MM.1S (cell line): ENCODE data around the gene POU2F2.

Source experiments
- DNase-seq: peaks from one replicate; pipeline ENCODE4 v3.0.0-alpha.2; 2015
- H2AFZ ChIP-seq: fragments of 300-600 bp; sonication (generic); 2 replicates; pipeline ENCODE4 v1.6.0; 2016; ENCODE audit warnings: antibody characterized with exemption, low read length
- H3F3A ChIP-seq: fragments of 300-600 bp; sonication (generic); 2 replicates; pipeline ENCODE4 v1.6.1; 2016; ENCODE audit warnings: mild to moderate bottlenecking, antibody characterized with exemption, low read length, moderate library complexity, mixed read lengths; ENCODE audit not compliant: insufficient read depth
- H3K27ac ChIP-seq: fragments of 300-600 bp; sonication (generic); 2 replicates; pipeline ENCODE4 v1.5.1; 2016; ENCODE audit warnings: mild to moderate bottlenecking, low read length
- H3K27me3 ChIP-seq: fragments of 300-600 bp; sonication (generic); replicated peaks from 2 replicates; pipeline ENCODE4 v1.6.0; 2016; ENCODE audit warnings: low read length; ENCODE audit not compliant: insufficient read depth
- H3K36me3 ChIP-seq: fragments of 300-600 bp; sonication (generic); replicated peaks from 2 replicates; pipeline ENCODE4 v1.6.1; 2016; ENCODE audit warnings: mild to moderate bottlenecking, low read length, mixed read lengths; ENCODE audit not compliant: insufficient read depth
- H3K4me1 ChIP-seq: fragments of 300-600 bp; sonication (generic); 2 replicates; pipeline ENCODE4 v1.6.1; 2016; ENCODE audit warnings: low read length, mixed read lengths
- H3K4me2 ChIP-seq: fragments of 300-600 bp; sonication (generic); 2 replicates; pipeline ENCODE4 v1.6.0; 2016; ENCODE audit warnings: low read depth, low read length
- H3K4me3 ChIP-seq: fragments of 300-600 bp; sonication (generic); 2 replicates; pipeline ENCODE4 v1.5.1; 2016; ENCODE audit warnings: low read length, mixed read lengths
- H3K79me2 ChIP-seq: fragments of 300-600 bp; sonication (generic); 2 replicates; pipeline ENCODE4 v1.6.1; 2016; ENCODE audit warnings: mixed run types, low read length, mixed read lengths
- H3K9ac ChIP-seq: fragments of 300-600 bp; sonication (generic); 2 replicates; pipeline ENCODE4 v1.6.1; 2016; ENCODE audit warnings: low read length, mixed read lengths
- H3K9me2 ChIP-seq: fragments of 300-600 bp; sonication (generic); replicated peaks from 2 replicates; pipeline ENCODE4 v1.6.1; 2016; ENCODE audit warnings: mild to moderate bottlenecking, low read length, mixed read lengths; ENCODE audit not compliant: insufficient read depth
- H3K9me3 ChIP-seq: fragments of 300-600 bp; sonication (generic); replicated peaks from 2 replicates; pipeline ENCODE4 v1.6.1; 2016; ENCODE audit warnings: mild to moderate bottlenecking, low read length, mixed read lengths; ENCODE audit not compliant: insufficient read depth
- H4K20me1 ChIP-seq: fragments of 300-600 bp; sonication (generic); 2 replicates; pipeline ENCODE4 v1.6.1; 2016; ENCODE audit warnings: mild to moderate bottlenecking, low read length, moderate library complexity, mixed read lengths; ENCODE audit not compliant: insufficient read depth
- EZH2 ChIP-seq: fragments of 300-600 bp; sonication (generic); optimal IDR thresholded peaks from 2 replicates; pipeline ENCODE3; 2017; ENCODE audit warnings: low read depth, mild to moderate bottlenecking, antibody characterized with exemption, low read length, mixed read lengths
- EZH2phosphoT487 ChIP-seq: fragments of 300-600 bp; sonication (generic); IDR thresholded peaks from 2 replicates; pipeline ENCODE4 v1.6.1; 2018; ENCODE audit warnings: antibody characterized with exemption, low read length
- TF ChIP-seq, protein P1 (sequence below): fragments of 300-600 bp; sonication (generic); IDR thresholded peaks from 2 replicates; pipeline ENCODE4 v1.5.1; 2016; ENCODE audit warnings: antibody characterized with exemption, low read length, mixed read lengths

The POU2F2 gene

DNA sequence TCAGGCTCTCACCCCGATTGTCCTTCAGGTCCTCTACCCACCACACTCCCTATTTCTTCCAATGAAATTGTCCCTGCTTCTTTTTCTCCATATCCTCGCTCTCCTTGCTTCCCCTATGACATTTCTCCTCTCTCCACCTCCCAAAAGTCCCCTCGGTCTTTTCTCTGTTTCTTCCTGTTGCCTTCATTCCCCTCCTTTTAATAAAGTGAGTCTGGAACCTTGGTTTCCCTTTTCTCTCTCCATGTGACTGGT, 57.0 kb downstream of the POU2F2 start:
- Histone ChIP-seq H2AFZ (peak overlapping the region; percentile 47), H3F3A (peaks cover 3% of the 10 kb centered on the region; the same call in 1 of the 2 replicates), H3K27me3 (peaks cover 6% of the 10 kb centered on the region; the same call in 1 of the 2 replicates), H3K4me1 (0 out of 2 replicates have a peak, but pooled peaks cover 3% of the 10 kb centered on the region), H3K79me2 (peaks cover 41% of the 10 kb centered on the region), H4K20me1 (peaks cover 4% of the 10 kb centered on the region; the same call in 1 of the 2 replicates), H3K4me3 (peak overlapping the region; percentile 64), H3K4me2 (peak overlapping the region; percentile 82), H3K9me2 (no peaks in the 10 kb centered on the region), H3K9me3 (no peaks in the 10 kb centered on the region), H3K36me3 (peaks cover 14% of the 10 kb centered on the region), H3K27ac (peak overlapping the region; percentile 61), H3K9ac (peak overlapping the region; percentile 83)
- TF ChIP-seq, protein P1, sequence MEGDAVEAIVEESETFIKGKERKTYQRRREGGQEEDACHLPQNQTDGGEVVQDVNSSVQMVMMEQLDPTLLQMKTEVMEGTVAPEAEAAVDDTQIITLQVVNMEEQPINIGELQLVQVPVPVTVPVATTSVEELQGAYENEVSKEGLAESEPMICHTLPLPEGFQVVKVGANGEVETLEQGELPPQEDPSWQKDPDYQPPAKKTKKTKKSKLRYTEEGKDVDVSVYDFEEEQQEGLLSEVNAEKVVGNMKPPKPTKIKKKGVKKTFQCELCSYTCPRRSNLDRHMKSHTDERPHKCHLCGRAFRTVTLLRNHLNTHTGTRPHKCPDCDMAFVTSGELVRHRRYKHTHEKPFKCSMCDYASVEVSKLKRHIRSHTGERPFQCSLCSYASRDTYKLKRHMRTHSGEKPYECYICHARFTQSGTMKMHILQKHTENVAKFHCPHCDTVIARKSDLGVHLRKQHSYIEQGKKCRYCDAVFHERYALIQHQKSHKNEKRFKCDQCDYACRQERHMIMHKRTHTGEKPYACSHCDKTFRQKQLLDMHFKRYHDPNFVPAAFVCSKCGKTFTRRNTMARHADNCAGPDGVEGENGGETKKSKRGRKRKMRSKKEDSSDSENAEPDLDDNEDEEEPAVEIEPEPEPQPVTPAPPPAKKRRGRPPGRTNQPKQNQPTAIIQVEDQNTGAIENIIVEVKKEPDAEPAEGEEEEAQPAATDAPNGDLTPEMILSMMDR: no peak
- TF ChIP-seq EZH2phosphoT487: no peak
- TF ChIP-seq EZH2: no peak
- DNase-seq: no peak

DNA sequence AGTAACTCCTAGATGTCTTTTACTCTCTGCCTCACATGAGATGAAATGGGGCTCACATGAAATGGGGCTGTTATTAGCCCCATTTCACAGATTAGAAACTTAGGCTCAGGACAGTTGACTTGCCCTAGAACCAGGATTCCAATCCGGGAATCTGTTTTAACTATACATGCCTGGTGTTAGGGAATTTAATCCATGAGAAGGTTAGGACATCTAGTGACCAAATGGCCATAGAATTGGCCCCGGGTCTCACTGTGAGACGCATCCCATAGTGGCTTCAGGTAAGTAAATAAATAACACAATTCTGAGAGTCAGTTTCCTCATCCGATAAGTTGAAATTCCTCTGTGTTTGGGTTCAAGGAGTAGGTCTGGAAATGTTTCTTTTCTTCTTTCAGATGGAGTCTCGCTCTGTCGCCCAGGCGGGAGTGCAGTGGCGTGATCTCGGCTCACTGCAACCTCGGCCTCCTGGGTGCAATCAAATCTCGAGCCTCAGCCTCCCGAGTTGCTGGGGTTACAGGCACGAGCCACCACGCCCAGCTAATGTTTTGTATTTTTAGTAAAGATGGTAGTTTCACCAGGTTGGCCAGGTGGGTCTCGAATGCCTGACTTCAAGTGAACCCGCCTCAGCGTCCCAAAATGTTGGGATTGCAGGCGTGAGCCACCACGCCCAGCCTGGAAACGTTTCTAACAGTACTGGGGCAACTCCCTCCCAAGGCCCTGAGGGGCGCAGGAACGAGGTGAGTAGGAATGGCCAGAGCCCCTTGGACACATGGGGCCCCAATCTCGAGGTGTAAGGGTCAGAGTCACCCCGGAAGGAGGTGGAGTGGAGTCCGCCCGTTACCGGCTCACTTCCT, 57.5 kb downstream of the POU2F2 start:
- H3K27me3 ChIP-seq: peaks cover 11% of the 10 kb centered on the region
- H3F3A ChIP-seq: peaks cover 3% of the 10 kb centered on the region; the same call in 1 of the 2 replicates
- H3K9ac ChIP-seq: peak overlapping the region; percentile 83
- peak overlapping the region; percentile 64 for H3K4me3 ChIP-seq
- 0 out of 2 replicates have a peak, but pooled peaks cover 3% of the 10 kb centered on the region for H3K4me1 ChIP-seq
- H3K4me2 ChIP-seq: peak overlapping the region; percentile 82
- H3K9me3 ChIP-seq: no peaks in the 10 kb centered on the region
- H3K27ac ChIP-seq: peak overlapping the region; percentile 61; the same call in 1 of the 2 replicates
- H2AFZ ChIP-seq: peak overlapping the region; percentile 47
- peaks cover 4% of the 10 kb centered on the region; the same call in 1 of the 2 replicates for H4K20me1 ChIP-seq
- DNase-seq: no peak
- no peak for TF ChIP-seq EZH2phosphoT487
- no peak for TF ChIP-seq EZH2
- TF ChIP-seq, protein P1: no peak
- peaks cover 9% of the 10 kb centered on the region for H3K36me3 ChIP-seq
- H3K9me2 ChIP-seq: no peaks in the 10 kb centered on the region
- H3K79me2 ChIP-seq: peaks cover 36% of the 10 kb centered on the region

DNA sequence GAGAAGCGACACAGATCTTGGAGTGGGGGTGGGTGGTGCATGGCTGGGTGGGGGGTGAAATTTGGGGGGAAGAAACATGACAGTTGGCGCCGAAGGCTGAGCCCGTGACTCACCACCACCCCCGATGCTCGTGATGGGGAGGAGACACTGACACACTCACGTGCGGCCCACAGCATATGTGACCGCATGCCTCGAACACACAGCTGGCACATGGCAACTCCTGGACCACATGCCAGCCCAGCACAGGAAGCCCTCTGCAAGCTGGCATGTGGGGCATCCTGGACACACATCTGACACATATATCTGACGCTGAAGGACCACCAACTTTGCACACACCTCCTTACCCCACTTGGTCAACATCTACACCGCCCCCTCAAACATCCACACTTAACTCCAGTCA, 61.0 kb downstream of the POU2F2 start:
- TF ChIP-seq EZH2 (no peak), EZH2phosphoT487 (no peak)
- TF ChIP-seq, protein P1: no peak
- Histone ChIP-seq H3K4me3 (no peak overlapping the region), H4K20me1 (no peaks in the 10 kb centered on the region), H3K9ac (no peak overlapping the region), H3K4me2 (no peak overlapping the region), H3F3A (peaks cover 3% of the 10 kb centered on the region; the same call in 1 of the 2 replicates), H3K27me3 (peaks cover 46% of the 10 kb centered on the region), H3K36me3 (no peaks in the 10 kb centered on the region), H3K9me3 (no peaks in the 10 kb centered on the region), H3K9me2 (no peaks in the 10 kb centered on the region), H2AFZ (no peak overlapping the region), H3K4me1 (0 out of 2 replicates have a peak, but pooled peaks cover 3% of the 10 kb centered on the region), H3K79me2 (peaks cover under 1% of the 10 kb centered on the region), H3K27ac (no peak overlapping the region)
- no peak for DNase-seq
